GM23338 (cell line): Measurements from ENCODE around the gene MGAT4B. TPM values are rescaled to one million over a fixed set of nuclear protein-coding genes. Genes with fewer than 3 reads are reported as not detected.

ENCODE experiments used
- ATAC-seq: fragments of 200-7000 bp; cut with Tn5 transposase; 3 replicates; pipeline ENCODE4 v1.9.1; 2020
- DNase-seq: peaks from one replicate; pipeline ENCODE4 v3.0.0-alpha.2; 2015; ENCODE audit warnings: low spot score
- H2AFZ ChIP-seq: fragments of 200-600 bp; sonication (generic); 2 replicates; pipeline ENCODE4 v1.8.0; 2016; ENCODE audit warnings: antibody characterized with exemption, mild to moderate bottlenecking, moderate library complexity
- H3F3A ChIP-seq: fragments of 200-600 bp; sonication (generic); replicated peaks from 2 replicates; pipeline ENCODE4 v1.8.0; 2017; ENCODE audit warnings: antibody characterized with exemption, mixed run types, low read depth
- H3K27ac ChIP-seq: fragments of 200-600 bp; sonication (generic); 2 replicates; pipeline ENCODE4 v1.6.1; 2016; ENCODE audit warnings: low read depth
- H3K27me3 ChIP-seq: fragments of 200-600 bp; sonication (generic); 2 replicates; pipeline ENCODE4 v1.8.0; 2016; ENCODE audit warnings: mild to moderate bottlenecking, mixed run types, moderate library complexity; ENCODE audit not compliant: insufficient read depth
- H3K36me3 ChIP-seq: fragments of 200-600 bp; sonication (generic); 2 replicates; pipeline ENCODE4 v1.8.0; 2016; ENCODE audit warnings: mild to moderate bottlenecking; ENCODE audit not compliant: insufficient read depth
- H3K4me1 ChIP-seq: fragments of 200-600 bp; sonication (generic); 2 replicates; pipeline ENCODE4 v1.8.0; 2016; ENCODE audit warnings: mild to moderate bottlenecking, moderate library complexity; ENCODE audit not compliant: insufficient read depth
- H3K4me2 ChIP-seq: fragments of 200-600 bp; sonication (generic); 2 replicates; pipeline ENCODE4 v1.7.1; 2017; ENCODE audit warnings: mixed run types
- H3K4me3 ChIP-seq: fragments of 200-600 bp; sonication (generic); 2 replicates; pipeline ENCODE4 v1.6.1; 2016; ENCODE audit warnings: mixed run types
- H3K79me2 ChIP-seq: fragments of 200-600 bp; sonication (generic); replicated peaks from 2 replicates; pipeline ENCODE4 v1.8.0; 2017; ENCODE audit warnings: mild to moderate bottlenecking; ENCODE audit not compliant: insufficient read depth
- H3K9me2 ChIP-seq: fragments of 200-600 bp; sonication (generic); 2 replicates; pipeline ENCODE4 v1.8.0; 2017; ENCODE audit not compliant: insufficient read depth
- H4K20me1 ChIP-seq: fragments of 200-600 bp; sonication (generic); replicated peaks from 2 replicates; pipeline ENCODE4 v1.8.0; 2017; ENCODE audit warnings: mild to moderate bottlenecking; ENCODE audit not compliant: insufficient read depth
- H3K27ac Mint-ChIP-seq: 2 replicates; pipeline ENCODE4 v1.8.0; 2020; ENCODE audit warnings: inconsistent platforms, mild to moderate bottlenecking, moderate library complexity, mixed read lengths
- H3K27me3 Mint-ChIP-seq: 3 replicates; pipeline ENCODE4 v1.8.0; 2022; ENCODE audit warnings: low read depth, mild to moderate bottlenecking, moderate library complexity, mixed read lengths, inconsistent platforms; ENCODE audit not compliant: insufficient read depth, poor library complexity
- H3K36me3 Mint-ChIP-seq: 3 replicates; pipeline ENCODE4 v1.8.0; 2021; ENCODE audit warnings: low read depth, mild to moderate bottlenecking, inconsistent platforms, moderate library complexity, mixed read lengths
- H3K4me1 Mint-ChIP-seq: 3 replicates; pipeline ENCODE4 v1.8.0; 2020; ENCODE audit warnings: mild to moderate bottlenecking, inconsistent platforms, mixed read lengths
- H3K4me3 Mint-ChIP-seq: 3 replicates; pipeline ENCODE4 v1.8.0; 2021; ENCODE audit warnings: moderate library complexity, mild to moderate bottlenecking, inconsistent platforms, mixed read lengths
- H3K9me3 Mint-ChIP-seq: 3 replicates; pipeline ENCODE4 v1.8.0; 2020; ENCODE audit warnings: moderate library complexity, mild to moderate bottlenecking, inconsistent platforms, mixed read lengths
- CREB1 ChIP-seq: fragments of 250-450 bp; sonication (Bioruptor Pico); IDR thresholded peaks from 2 replicates; pipeline ENCODE4 v1.5.0; 2020; ENCODE audit warnings: low read depth, mild to moderate bottlenecking, moderate library complexity
- CTCF ChIP-seq, 2 experiments: fragments of 200-600 bp in 1 of 2; sonication (generic) in 1 of 2; conservative IDR thresholded peaks; 2 replicates each; pipeline versions ENCODE4 v1.5.1 to v1.6.1; 2016 to 2017; ENCODE audit warnings: antibody characterized with exemption in 2 of 2, low read depth in 2 of 2, mild to moderate bottlenecking in 2 of 2, moderate library complexity in 1 of 2
- ETS1 ChIP-seq: IDR thresholded peaks from 2 replicates; pipeline ENCODE4 v1.6.1; 2016; ENCODE audit warnings: antibody characterized with exemption
- EZH2 ChIP-seq: fragments of 200-600 bp; sonication (generic); IDR thresholded peaks from one replicate; pipeline ENCODE4 v1.8.0; 2017; ENCODE audit warnings: antibody characterized with exemption, mild to moderate bottlenecking, low read depth; ENCODE audit not compliant: unreplicated experiment
- EZH2phosphoT487 ChIP-seq: fragments of 200-600 bp; sonication (generic); IDR thresholded peaks from one replicate; pipeline ENCODE4 v1.8.1; 2018; ENCODE audit warnings: antibody characterized with exemption; ENCODE audit not compliant: unreplicated experiment
- JUNB ChIP-seq: IDR thresholded peaks from one replicate; pipeline ENCODE4 v1.6.1; 2016; ENCODE audit warnings: antibody characterized with exemption; ENCODE audit not compliant: unreplicated experiment
- NANOG ChIP-seq: IDR thresholded peaks from 2 replicates; pipeline ENCODE4 v1.6.1; 2016; ENCODE audit warnings: antibody characterized with exemption, borderline replicate concordance
- POLR2AphosphoS5 ChIP-seq: IDR thresholded peaks from 2 replicates; pipeline ENCODE4 v1.6.1; 2016; ENCODE audit warnings: antibody characterized with exemption, low read depth
- REST ChIP-seq: IDR thresholded peaks from one replicate; pipeline ENCODE4 v1.6.1; 2018; ENCODE audit warnings: antibody characterized with exemption; ENCODE audit not compliant: unreplicated experiment
- STAT1 ChIP-seq: IDR thresholded peaks from one replicate; pipeline ENCODE4 v1.6.1; 2016; ENCODE audit warnings: antibody characterized with exemption; ENCODE audit not compliant: unreplicated experiment
- ZNF114 ChIP-seq: fragments of 250-450 bp; sonication (Bioruptor Pico); IDR thresholded peaks from 2 replicates; pipeline ENCODE4 v1.5.0; 2020; ENCODE audit warnings: mild to moderate bottlenecking, moderate library complexity
- ZNF331 ChIP-seq: fragments of 250-450 bp; sonication (Bioruptor Pico); IDR thresholded peaks from 2 replicates; pipeline ENCODE4 v1.5.0; 2020; ENCODE audit warnings: low read depth, mild to moderate bottlenecking, moderate library complexity
- ZNF462 ChIP-seq: fragments of 250-450 bp; sonication (Bioruptor Pico); IDR thresholded peaks from 2 replicates; pipeline ENCODE4 v1.5.0; 2020; ENCODE audit warnings: mild to moderate bottlenecking, moderate library complexity
- polyA plus RNA-seq: library from polyadenylated mRNA; unstranded; fragments of >200 nt; fragmentation: Nextera tagmentation; extraction: Ambion mirVana; gene quantifications from 2 replicates; pipeline ENCODE4 v1.2.1, GENCODE V29; 2016
- total RNA-seq: library from RNA; depleted of rRNA; stranded (reverse); fragments of >200 nt; shearing (Covaris generic); gene quantifications from 2 replicates; pipeline ENCODE4 v1.2.3, GENCODE V29; 2014

MGAT4B gene
- total and polyA plus RNA-seq, 2 experiments from 2014 or later: 32.3 to 101 TPM

- H3F3A ChIP-seq: peaks cover 29% of the 10 kb centered on the region; the same call in 1 of the 2 replicates
These were observed 37.4 kb downstream of the MGAT4B start for GRCh38 chr5:179769271-179769670.

More at GRCh38 chr5:179769271-179769670, 37.4 kb downstream of the MGAT4B start:
- Histone ChIP-seq H3K9me2 (no peaks in the 10 kb centered on the region), H3K4me2 (no peak overlapping the region), H3K4me1 (no peaks in the 10 kb centered on the region), H3K27me3 (no peaks in the 10 kb centered on the region), H3K36me3 (peaks cover 50% of the 10 kb centered on the region), H3K79me2 (peaks cover 33% of the 10 kb centered on the region), H2AFZ (no peak overlapping the region), H4K20me1 (peaks cover 21% of the 10 kb centered on the region), H3K4me3 (no peak overlapping the region), H3K27ac (no peak overlapping the region; the same call in 1 of the 2 replicates)
- Mint-ChIP-seq H3K27ac (no peak overlapping the region), H3K27me3 (peaks cover 8% of the 10 kb centered on the region), H3K4me3 (no peak overlapping the region), H3K9me3 (no peaks in the 10 kb centered on the region), H3K36me3 (peaks cover 85% of the 10 kb centered on the region), H3K4me1 (peaks cover 7% of the 10 kb centered on the region; the same call in 2 of the 3 replicates)
- DNase-seq (no peak), ATAC-seq (no peak)
- TF ChIP-seq STAT1 (no peak), ZNF462 (CRISPR knock-in tag) (no peak), ZNF114 (CRISPR knock-in tag) (no peak), CREB1 (CRISPR knock-in tag) (no peak), NANOG (no peak), EZH2phosphoT487 (no peak), JUNB (no peak), REST (no peak), CTCF (conservative IDR thresholded peaks at IDR 0.05; ENCODE audit: low read depth in 2 of 2) (no peak), POLR2AphosphoS5 (no peak), ETS1 (no peak), ZNF331 (CRISPR knock-in tag) (no peak), EZH2 (no peak)
